HepG2 (cell line): Measurements from ENCODE around the gene CCDC106. TPM values are rescaled to one million over a fixed set of nuclear protein-coding genes. Genes with fewer than 3 reads are reported as not detected.

Source experiments
- GTF2F1 ChIP-seq: fragments of 150-350 bp; IDR thresholded peaks from 2 replicates; pipeline ENCODE4 v1.6.1; 2014; ENCODE audit warnings: low read length
- HMG20A ChIP-seq: IDR thresholded peaks from 2 replicates; pipeline ENCODE4 v1.6.1; 2016; ENCODE audit warnings: borderline replicate concordance
- HMGXB3 ChIP-seq: sonication (generic); formaldehyde crosslinking; IDR thresholded peaks from 2 replicates; pipeline ENCODE4 v1.4.0; 2020; ENCODE audit warnings: missing genetic modification reagents, borderline replicate concordance
- IKZF5 ChIP-seq: IDR thresholded peaks from 2 replicates; pipeline ENCODE4 v1.6.1; 2018; ENCODE audit warnings: missing genetic modification reagents, mild to moderate bottlenecking, missing compliant biosample characterization
- JDP2 ChIP-seq: sonication (generic); formaldehyde crosslinking; IDR thresholded peaks from 2 replicates; pipeline ENCODE4 v1.8.1; 2022; ENCODE audit warnings: missing genetic modification reagents, borderline replicate concordance
- JUNB ChIP-seq: sonication (generic); formaldehyde crosslinking; IDR thresholded peaks from 2 replicates; pipeline ENCODE4 v1.8.0; 2022; ENCODE audit warnings: missing genetic modification reagents, mild to moderate bottlenecking, borderline replicate concordance
- KAT7 ChIP-seq: IDR thresholded peaks from 2 replicates; pipeline ENCODE4 v1.6.1; 2018; ENCODE audit warnings: borderline replicate concordance, missing compliant biosample characterization
- NFKBIZ ChIP-seq: IDR thresholded peaks from 2 replicates; pipeline ENCODE4 v1.6.1; 2018; ENCODE audit warnings: missing genetic modification reagents, missing compliant biosample characterization
- SPEN ChIP-seq: sonication (generic); formaldehyde crosslinking; IDR thresholded peaks from 2 replicates; pipeline ENCODE4 v1.5.1; 2020; ENCODE audit warnings: low read depth, mild to moderate bottlenecking, missing genetic modification reagents
- SRSF9 ChIP-seq: fragments of 200-400 bp; formaldehyde crosslinking; IDR thresholded peaks from 2 replicates; pipeline ENCODE4 v1.6.1; 2018; ENCODE audit warnings: borderline replicate concordance, mild to moderate bottlenecking, low read depth, low read length; ENCODE audit not compliant: insufficient read depth, poor library complexity, severe bottlenecking
- TEAD2 ChIP-seq: sonication (generic); formaldehyde crosslinking; IDR thresholded peaks from 2 replicates; pipeline ENCODE4 v1.9.0; 2021; ENCODE audit warnings: missing genetic modification reagents
- TMF1 ChIP-seq: sonication (generic); formaldehyde crosslinking; IDR thresholded peaks from 2 replicates; pipeline ENCODE4 v1.8.1; 2022; ENCODE audit warnings: low read depth, missing genetic modification reagents
- ZBTB46 ChIP-seq: sonication (generic); formaldehyde crosslinking; IDR thresholded peaks from 2 replicates; pipeline ENCODE4 v1.4.0; 2020; ENCODE audit warnings: mild to moderate bottlenecking, missing genetic modification reagents, borderline replicate concordance
- ZMAT3 ChIP-seq: sonication (generic); formaldehyde crosslinking; conservative IDR thresholded peaks from 2 replicates; pipeline ENCODE4 v1.7.0; 2021; ENCODE audit warnings: missing genetic modification reagents
- ZNF251 ChIP-seq: sonication (generic); formaldehyde crosslinking; IDR thresholded peaks from 2 replicates; pipeline ENCODE4 v1.9.0; 2021; ENCODE audit warnings: mild to moderate bottlenecking, missing genetic modification reagents
- ZNF451 ChIP-seq: sonication (generic); formaldehyde crosslinking; IDR thresholded peaks from 2 replicates; pipeline ENCODE4 v1.5.0; 2020; ENCODE audit warnings: mild to moderate bottlenecking, missing genetic modification reagents
- ZNF549 ChIP-seq: sonication (generic); formaldehyde crosslinking; IDR thresholded peaks from 2 replicates; pipeline ENCODE4 v1.5.0; 2020; ENCODE audit warnings: missing genetic modification reagents
- ZNF562 ChIP-seq: sonication (generic); formaldehyde crosslinking; IDR thresholded peaks from 2 replicates; pipeline ENCODE4 v1.8.0; 2022; ENCODE audit warnings: missing genetic modification reagents, borderline replicate concordance
- ZNF691 ChIP-seq: sonication (generic); formaldehyde crosslinking; IDR thresholded peaks from 2 replicates; pipeline ENCODE4 v1.4.0; 2020; ENCODE audit warnings: missing genetic modification reagents, low read depth, mild to moderate bottlenecking, borderline replicate concordance
- ZNF878 ChIP-seq: sonication (generic); formaldehyde crosslinking; IDR thresholded peaks from 2 replicates; pipeline ENCODE4 v1.8.1; 2023; ENCODE audit warnings: mild to moderate bottlenecking, missing genetic modification reagents, moderate library complexity
- ZZZ3 ChIP-seq: sonication (generic); formaldehyde crosslinking; IDR thresholded peaks from 2 replicates; pipeline ENCODE4 v1.4.0; 2020; ENCODE audit warnings: missing genetic modification reagents, mild to moderate bottlenecking, borderline replicate concordance
- polyA plus RNA-seq, 8 experiments: library from polyadenylated mRNA; depleted of rRNA in 3 of 8; stranded (reverse) in 7 of 8; unstranded in 1 of 8; fragments of >200 nt; fragmentation: Illumina TruSeq in 4 of 8; extraction: Trizol in 4 of 8; gene quantifications; 2 replicates each; pipeline versions ENCODE4 v1.2.1 to v1.2.3, GENCODE V29; 2011 to 2016; ENCODE audit warnings: low read depth in 4 of 8, missing spikeins in 1 of 8, mixed read lengths in 1 of 8; ENCODE audit not compliant: insufficient read depth in 1 of 8
- total RNA-seq, 5 experiments: library from RNA; depleted of rRNA; stranded (reverse); fragments of >200 nt; fragmentation: Illumina TruSeq; extraction: Trizol; gene quantifications; 2 replicates each; pipeline ENCODE4 v1.2.3, GENCODE V29; 2016; ENCODE audit warnings: low read depth in 1 of 5

Gene CCDC106
- total and polyA plus RNA-seq, 2 of the 13 experiments (the other 11 are each of a cell fraction or from before 2014, with no cell fraction given), result 4.7 to 8.8 TPM

GRCh38 chr19:55674841-55675660, 27.0 kb downstream of the CCDC106 start, which contains the start of gene EPN1 (continued):
- TF ChIP-seq ZBTB46 (CRISPR knock-in tag) (0 out of 2 replicates have a peak, but pooled peaks have one; percentile 27), ZMAT3 (CRISPR knock-in tag) (no peak), NFKBIZ (no peak), ZNF451 (CRISPR knock-in tag) (no peak), ZNF549 (CRISPR knock-in tag) (no peak), ZNF562 (CRISPR knock-in tag) (no peak), TMF1 (CRISPR knock-in tag) (no peak), ZZZ3 (CRISPR knock-in tag) (no peak), IKZF5 (no peak), HMGXB3 (CRISPR knock-in tag) (peak; percentile 63; the same call in 1 of the 2 replicates), HMG20A (no peak), GTF2F1 (no peak), ZNF251 (CRISPR knock-in tag) (no peak), KAT7 (no peak), JDP2 (CRISPR knock-in tag) (no peak; the same call in 1 of the 2 replicates), ZNF878 (CRISPR knock-in tag) (no peak), SRSF9 (no peak), SPEN (CRISPR knock-in tag) (peak; percentile 86), TEAD2 (CRISPR knock-in tag) (no peak), JUNB (CRISPR knock-in tag) (no peak), ZNF691 (CRISPR knock-in tag) (0 out of 2 replicates have a peak, but pooled peaks have one; percentile 41)
